ENCODE measurements around the gene NLRX1.
"Not testable (repeated sequence)": the region's sequence is repeated elsewhere in the genome, so short reads cannot be mapped to it uniquely, and the experiment has no call there.

NLRX1 gene

GRCh38 chr11:119187123-119187892 lies 18.8 kb downstream of the NLRX1 start:
- Histone ChIP-seq H3K27me3 (ENCODE audit: control insufficient read depth in 1 of 2, insufficient read depth in 2 of 2, low read length in 2 of 2) (peaks cover 6 to 8% of the 10 kb centered on the region in 2 donors), H3K9me3 (ENCODE audit: control insufficient read depth in 2 of 2, low read length in 2 of 2) (no peaks in the 10 kb centered on the region), H3K36me3 (ENCODE audit: control insufficient read depth in 2 of 2, insufficient read depth in 2 of 2, low read length in 2 of 2) (peaks cover 0 to 7% of the 10 kb centered on the region in 2 donors), H3K9ac (ENCODE audit: low read length in 2 of 2) (no peak overlapping the region), H3K4me1 (ENCODE audit: control insufficient read depth, insufficient read depth, low read length) (no peaks in the 10 kb centered on the region), H3K4me3 (ENCODE audit: low read length in 2 of 2) (no peak overlapping the region), H3K27ac (ENCODE audit: low read length) (no peak overlapping the region)

DNA sequence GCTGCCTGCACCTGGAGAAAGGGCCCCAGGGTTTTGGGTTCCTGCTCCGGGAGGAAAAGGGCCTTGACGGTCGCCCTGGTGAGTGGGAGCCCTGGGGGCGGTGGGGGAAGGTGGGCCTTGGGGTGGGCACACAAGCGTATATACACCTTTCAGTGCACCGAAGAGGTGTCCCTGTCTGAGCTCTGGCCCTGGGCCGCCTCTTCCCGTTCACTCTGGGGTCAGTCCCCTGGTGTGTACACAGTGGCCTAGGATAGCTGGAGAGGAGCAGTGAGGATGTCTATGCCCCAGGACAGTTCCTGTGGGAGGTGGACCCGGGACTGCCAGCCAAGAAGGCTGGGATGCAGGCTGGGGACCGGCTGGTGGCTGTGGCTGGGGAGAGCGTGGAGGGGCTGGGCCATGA lies 19.5 kb downstream of the NLRX1 start:
- H3K9ac ChIP-seq (ENCODE audit: low read length in 2 of 2), result no peak overlapping the region
- no peaks in the 10 kb centered on the region for H3K9me3 ChIP-seq (ENCODE audit: control insufficient read depth in 2 of 2, low read length in 2 of 2)
- H3K4me1 ChIP-seq (ENCODE audit: control insufficient read depth, insufficient read depth, low read length), result no peaks in the 10 kb centered on the region
- H3K36me3 ChIP-seq (ENCODE audit: control insufficient read depth in 2 of 2, insufficient read depth in 2 of 2, low read length in 2 of 2), result peaks cover 0 to 5% of the 10 kb centered on the region in 2 donors
- peaks cover 6 to 8% of the 10 kb centered on the region in 2 donors for H3K27me3 ChIP-seq (ENCODE audit: control insufficient read depth in 1 of 2, insufficient read depth in 2 of 2, low read length in 2 of 2)
- H3K4me3 ChIP-seq (ENCODE audit: low read length in 2 of 2), result no peak overlapping the region
- H3K27ac ChIP-seq (ENCODE audit: low read length), result no peak overlapping the region

DNA sequence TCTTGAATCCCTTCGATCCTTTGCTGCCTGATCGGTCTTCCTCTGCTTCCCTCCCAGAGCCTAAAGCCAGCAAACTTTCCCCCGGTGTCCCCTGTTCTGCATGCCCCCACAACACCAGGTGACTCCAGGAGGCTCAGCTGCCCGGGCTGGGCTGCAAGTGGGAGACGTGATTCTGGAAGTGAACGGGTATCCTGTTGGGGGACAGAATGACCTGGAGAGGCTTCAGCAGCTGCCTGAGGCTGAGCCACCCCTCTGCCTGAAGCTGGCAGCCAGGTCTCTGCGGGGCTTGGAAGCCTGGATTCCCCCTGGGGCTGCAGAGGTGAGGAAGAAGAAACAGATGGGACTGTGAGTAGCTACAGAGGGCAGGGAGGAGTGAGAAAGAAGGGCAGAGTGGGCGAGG lies 20.4 kb downstream of the NLRX1 start:
- peaks cover 6 to 8% of the 10 kb centered on the region in 2 donors for H3K27me3 ChIP-seq (ENCODE audit: control insufficient read depth in 1 of 2, insufficient read depth in 2 of 2, low read length in 2 of 2)
- H3K9ac ChIP-seq (ENCODE audit: low read length in 2 of 2), result no peak overlapping the region
- no peaks in the 10 kb centered on the region for H3K36me3 ChIP-seq (ENCODE audit: control insufficient read depth in 2 of 2, insufficient read depth in 2 of 2, low read length in 2 of 2)
- no peak overlapping the region for H3K27ac ChIP-seq (ENCODE audit: low read length)
- H3K4me3 ChIP-seq (ENCODE audit: low read length in 2 of 2), result no peak overlapping the region
- no peaks in the 10 kb centered on the region for H3K9me3 ChIP-seq (ENCODE audit: control insufficient read depth in 2 of 2, low read length in 2 of 2)
- no peaks in the 10 kb centered on the region for H3K4me1 ChIP-seq (ENCODE audit: control insufficient read depth, insufficient read depth, low read length)

GRCh38 chr11:119189393-119189792 lies 20.9 kb downstream of the NLRX1 start:
- Histone ChIP-seq H3K36me3 (ENCODE audit: control insufficient read depth in 2 of 2, insufficient read depth in 2 of 2, low read length in 2 of 2) (no peaks in the 10 kb centered on the region), H3K27ac (ENCODE audit: low read length) (no peak overlapping the region), H3K4me3 (ENCODE audit: low read length in 2 of 2) (no peak overlapping the region), H3K9ac (ENCODE audit: low read length in 2 of 2) (no peak overlapping the region), H3K27me3 (ENCODE audit: control insufficient read depth in 1 of 2, insufficient read depth in 2 of 2, low read length in 2 of 2) (peaks cover 6 to 8% of the 10 kb centered on the region in 2 donors), H3K4me1 (ENCODE audit: control insufficient read depth, insufficient read depth, low read length) (no peaks in the 10 kb centered on the region), H3K9me3 (ENCODE audit: control insufficient read depth in 2 of 2, low read length in 2 of 2) (no peaks in the 10 kb centered on the region)

DNA sequence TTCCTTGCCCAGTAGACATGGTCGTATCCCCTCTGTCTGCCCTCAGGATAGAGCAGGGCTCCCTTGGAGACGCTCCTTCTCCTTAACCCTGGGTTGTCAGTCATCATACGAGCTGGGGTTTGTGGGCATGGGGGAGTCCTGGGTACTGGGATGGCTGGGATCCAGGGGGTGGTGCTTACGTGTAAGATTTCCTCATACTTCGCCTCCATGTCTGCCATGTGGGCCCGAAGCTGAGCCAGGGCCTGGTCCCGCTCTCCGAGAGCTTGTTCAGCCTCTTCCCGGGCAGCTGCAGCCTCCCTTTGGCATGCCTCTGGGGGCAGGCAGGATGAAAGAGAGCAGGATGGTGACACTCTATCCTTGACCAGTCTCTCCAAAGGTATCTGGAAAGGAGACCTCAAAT lies 22.0 kb downstream of the NLRX1 start:
- Histone ChIP-seq H3K27me3 (ENCODE audit: control insufficient read depth in 1 of 2, insufficient read depth in 2 of 2, low read length in 2 of 2) (peaks cover 6 to 8% of the 10 kb centered on the region in 2 donors), H3K9me3 (ENCODE audit: control insufficient read depth in 2 of 2, low read length in 2 of 2) (no peaks in the 10 kb centered on the region), H3K4me1 (ENCODE audit: control insufficient read depth, insufficient read depth, low read length) (no peaks in the 10 kb centered on the region), H3K27ac (ENCODE audit: low read length) (no peak overlapping the region), H3K9ac (ENCODE audit: low read length in 2 of 2) (no peak overlapping the region), H3K36me3 (ENCODE audit: control insufficient read depth in 2 of 2, insufficient read depth in 2 of 2, low read length in 2 of 2) (no peaks in the 10 kb centered on the region), H3K4me3 (ENCODE audit: low read length in 2 of 2) (no peak overlapping the region)

DNA sequence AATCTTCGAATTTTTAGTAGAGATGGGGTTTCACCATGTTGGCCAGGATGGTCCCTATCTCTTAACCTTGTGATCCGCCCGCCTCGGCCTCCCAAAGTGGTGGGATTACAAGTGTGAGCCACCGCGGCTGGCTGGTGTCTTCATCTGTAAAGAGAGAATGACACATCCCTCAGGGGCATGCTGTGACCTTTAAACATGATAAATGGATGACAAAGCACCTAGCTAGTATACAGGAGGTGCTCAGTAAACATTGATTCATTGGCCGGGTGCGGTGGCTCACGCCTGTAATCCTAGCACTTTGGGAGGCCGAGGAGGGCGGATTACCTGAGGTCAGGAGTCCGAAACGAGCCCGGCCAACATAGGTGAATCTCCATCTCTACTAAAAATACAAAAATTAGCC lies 22.7 kb downstream of the NLRX1 start:
- H3K9me3 ChIP-seq (ENCODE audit: control insufficient read depth in 2 of 2, low read length in 2 of 2); H3K27me3 ChIP-seq (ENCODE audit: control insufficient read depth in 1 of 2, insufficient read depth in 2 of 2, low read length in 2 of 2); H3K9ac ChIP-seq (ENCODE audit: low read length in 2 of 2); H3K36me3 ChIP-seq (ENCODE audit: control insufficient read depth in 2 of 2, insufficient read depth in 2 of 2, low read length in 2 of 2); H3K27ac ChIP-seq (ENCODE audit: low read length); H3K4me1 ChIP-seq (ENCODE audit: control insufficient read depth, insufficient read depth, low read length); H3K4me3 ChIP-seq (ENCODE audit: low read length in 2 of 2): not testable (repeated sequence)

- H3K27ac ChIP-seq (ENCODE audit: low read length), result no peak overlapping the region
- H3K9me3 ChIP-seq (ENCODE audit: control insufficient read depth in 2 of 2, low read length in 2 of 2), result no peaks in the 10 kb centered on the region
- H3K27me3 ChIP-seq (ENCODE audit: control insufficient read depth in 1 of 2, insufficient read depth in 2 of 2, low read length in 2 of 2), result peaks cover 0 to 4% of the 10 kb centered on the region in 2 donors
- no peak overlapping the region for H3K9ac ChIP-seq (ENCODE audit: low read length in 2 of 2)
- no peak overlapping the region for H3K4me3 ChIP-seq (ENCODE audit: low read length in 2 of 2)
- H3K4me1 ChIP-seq (ENCODE audit: control insufficient read depth, insufficient read depth, low read length), result peaks cover 2% of the 10 kb centered on the region
- no peaks in the 10 kb centered on the region for H3K36me3 ChIP-seq (ENCODE audit: control insufficient read depth in 2 of 2, insufficient read depth in 2 of 2, low read length in 2 of 2)
Measured at GRCh38 chr11:119192111-119192510, 23.6 kb downstream of the NLRX1 start.

GRCh38 chr11:119193001-119193400 lies 24.5 kb downstream of the NLRX1 start:
- no peaks in the 10 kb centered on the region for H3K9me3 ChIP-seq (ENCODE audit: control insufficient read depth in 2 of 2, low read length in 2 of 2)
- no peak overlapping the region for H3K27ac ChIP-seq (ENCODE audit: low read length)
- H3K36me3 ChIP-seq (ENCODE audit: control insufficient read depth in 2 of 2, insufficient read depth in 2 of 2, low read length in 2 of 2), result no peaks in the 10 kb centered on the region
- H3K4me1 ChIP-seq (ENCODE audit: control insufficient read depth, insufficient read depth, low read length), result peaks cover 3% of the 10 kb centered on the region
- H3K4me3 ChIP-seq (ENCODE audit: low read length in 2 of 2), result no peak overlapping the region
- no peak overlapping the region for H3K9ac ChIP-seq (ENCODE audit: low read length in 2 of 2)
- H3K27me3 ChIP-seq (ENCODE audit: control insufficient read depth in 1 of 2, insufficient read depth in 2 of 2, low read length in 2 of 2), result no peaks in the 10 kb centered on the region

DNA sequence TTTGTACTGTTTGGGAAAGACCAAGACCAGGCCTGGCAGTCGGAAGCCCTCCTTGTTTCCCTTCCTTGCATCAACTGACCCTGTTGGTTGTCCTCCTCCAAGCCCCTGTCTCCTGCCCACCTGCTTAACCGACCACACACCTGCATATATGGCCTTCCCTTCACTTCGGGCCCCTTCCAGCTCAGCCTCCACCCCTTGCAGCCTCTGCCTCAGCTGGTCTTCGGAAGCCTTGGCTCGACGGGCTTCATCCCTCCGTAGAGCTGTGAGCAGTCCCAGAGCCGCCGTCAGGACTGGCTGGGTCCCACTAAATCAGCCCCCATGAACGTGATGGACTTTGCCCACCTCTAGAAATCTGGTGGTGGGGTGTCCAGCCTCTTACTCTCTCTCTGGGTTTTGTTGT lies 25.1 kb downstream of the NLRX1 start:
- H3K4me1 ChIP-seq (ENCODE audit: control insufficient read depth, insufficient read depth, low read length), result peaks cover 3% of the 10 kb centered on the region
- no peak overlapping the region for H3K27ac ChIP-seq (ENCODE audit: low read length)
- H3K36me3 ChIP-seq (ENCODE audit: control insufficient read depth in 2 of 2, insufficient read depth in 2 of 2, low read length in 2 of 2), result no peaks in the 10 kb centered on the region
- H3K9ac ChIP-seq (ENCODE audit: low read length in 2 of 2), result no peak overlapping the region
- H3K27me3 ChIP-seq (ENCODE audit: control insufficient read depth in 1 of 2, insufficient read depth in 2 of 2, low read length in 2 of 2), result no peaks in the 10 kb centered on the region
- no peak overlapping the region for H3K4me3 ChIP-seq (ENCODE audit: low read length in 2 of 2)
- H3K9me3 ChIP-seq (ENCODE audit: control insufficient read depth in 2 of 2, low read length in 2 of 2), result no peaks in the 10 kb centered on the region

GRCh38 chr11:119194811-119195440 lies 26.4 kb downstream of the NLRX1 start:
- no peak overlapping the region for H3K4me3 ChIP-seq (ENCODE audit: low read length in 2 of 2)
- H3K27ac ChIP-seq (ENCODE audit: low read length), result no peak overlapping the region
- H3K4me1 ChIP-seq (ENCODE audit: control insufficient read depth, insufficient read depth, low read length), result peaks cover 3% of the 10 kb centered on the region
- H3K27me3 ChIP-seq (ENCODE audit: control insufficient read depth in 1 of 2, insufficient read depth in 2 of 2, low read length in 2 of 2), result no peaks in the 10 kb centered on the region
- H3K9me3 ChIP-seq (ENCODE audit: control insufficient read depth in 2 of 2, low read length in 2 of 2), result no peaks in the 10 kb centered on the region
- no peaks in the 10 kb centered on the region for H3K36me3 ChIP-seq (ENCODE audit: control insufficient read depth in 2 of 2, insufficient read depth in 2 of 2, low read length in 2 of 2)
- no peak overlapping the region for H3K9ac ChIP-seq (ENCODE audit: low read length in 2 of 2)

- Histone ChIP-seq H3K9me3 (ENCODE audit: control insufficient read depth in 2 of 2, low read length in 2 of 2) (no peaks in the 10 kb centered on the region), H3K27me3 (ENCODE audit: control insufficient read depth in 1 of 2, insufficient read depth in 2 of 2, low read length in 2 of 2) (no peaks in the 10 kb centered on the region), H3K4me1 (ENCODE audit: control insufficient read depth, insufficient read depth, low read length) (peaks cover 3% of the 10 kb centered on the region), H3K4me3 (ENCODE audit: low read length in 2 of 2) (no peak overlapping the region), H3K9ac (ENCODE audit: low read length in 2 of 2) (no peak overlapping the region), H3K36me3 (ENCODE audit: control insufficient read depth in 2 of 2, insufficient read depth in 2 of 2, low read length in 2 of 2) (no peaks in the 10 kb centered on the region), H3K27ac (ENCODE audit: low read length) (no peak overlapping the region)
Measured at GRCh38 chr11:119195680-119196079, 27.2 kb downstream of the NLRX1 start.

All from stomach smooth muscle (tissue), 2 donors.